Vagina (tissue), 2 donors: ENCODE data around the gene MEA1. TPM values are rescaled to one million over a fixed set of nuclear protein-coding genes. Genes with fewer than 3 reads are reported as not detected.

Experiments used
- DNase-seq, 2 donors: peaks; one replicate each; pipeline ENCODE4 v3.0.0-alpha.2; 2017; ENCODE audit errors: extremely low spot score in 2 of 2
- H3K27ac ChIP-seq: fragments of 200-600 bp; sonication (generic); one replicate; pipeline ENCODE4 v1.5.1; 2019
- H3K27me3 ChIP-seq: fragments of 200-600 bp; sonication (generic); one replicate; pipeline ENCODE4 v1.5.1; 2019
- H3K36me3 ChIP-seq, 2 donors: fragments of 200-600 bp; sonication (generic); one replicate each; pipeline ENCODE4 v1.5.1; 2017 to 2019
- H3K4me1 ChIP-seq: fragments of 200-600 bp; sonication (generic); one replicate; pipeline ENCODE4 v1.5.1; 2019
- H3K4me3 ChIP-seq, 2 donors: fragments of 200-600 bp; sonication (generic); 1 replicate in 1 of 2; 2 replicates in 1 of 2; pipeline ENCODE4 v1.5.1; 2016 to 2019
- H3K9me3 ChIP-seq: fragments of 200-600 bp; sonication (generic); one replicate; pipeline ENCODE4 v1.5.1; 2019
- POLR2A ChIP-seq, 2 donors: fragments of 450-650 bp; IDR thresholded peaks; one replicate each; pipeline ENCODE4 v1.6.1; 2017; ENCODE audit warnings: antibody characterized with exemption in 2 of 2, mild to moderate bottlenecking in 2 of 2, moderate library complexity in 2 of 2
- POLR2AphosphoS5 ChIP-seq, 2 donors: sonication (generic); formaldehyde crosslinking; IDR thresholded peaks; one replicate each; pipeline ENCODE4 v1.9.0; 2017; ENCODE audit warnings: antibody characterized with exemption in 2 of 2, mild to moderate bottlenecking in 2 of 2, low read depth in 1 of 2; ENCODE audit not compliant: insufficient read depth in 1 of 2
- intact Hi-C: fragments of 100-400 bp; cut with DNase I; formaldehyde crosslinking; loops from one replicate; pipeline ENCODE4 v1.15.1; 2023
- total RNA-seq: library from RNA; depleted of rRNA; stranded (reverse); fragments of >200 nt; gene quantifications from one replicate; pipeline ENCODE4 v1.2.3, GENCODE V29; 2016
- TF ChIP-seq, protein P1 (sequence below), 3 experiments: fragments of 450-650 bp in 2 of 3; fragments of 200-600 bp in 1 of 3; sonication (generic) in 1 of 3; IDR thresholded peaks; one replicate each; pipeline ENCODE4 v1.5.1; 2017 to 2019; ENCODE audit warnings: antibody characterized with exemption in 3 of 3, mild to moderate bottlenecking in 2 of 3, moderate library complexity in 2 of 3

MEA1 gene
- total RNA-seq, 1 donor from 2014 or later = 40.3 TPM

DNA sequence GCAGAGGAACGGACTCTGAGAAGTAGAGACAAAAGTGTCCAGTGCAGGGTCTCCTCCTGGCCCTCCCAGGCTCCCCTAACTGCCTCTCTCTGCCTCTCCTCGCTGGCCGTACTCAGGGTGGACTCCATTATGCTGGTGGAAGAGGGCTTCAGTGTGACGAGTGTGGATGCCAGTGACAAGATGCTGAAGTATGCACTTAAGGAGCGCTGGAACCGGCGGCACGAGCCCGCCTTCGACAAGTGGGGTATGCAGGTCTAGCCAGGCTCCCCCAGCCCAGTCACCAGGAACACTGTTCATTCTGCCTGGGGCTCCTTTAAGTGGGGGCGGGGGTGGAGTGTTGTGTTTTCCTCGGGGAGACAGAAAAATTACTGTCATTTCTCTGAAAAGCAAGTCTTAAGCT lies 51.6 kb downstream of the MEA1 start:
- no peak overlapping the region for H3K27ac ChIP-seq
- H3K27me3 ChIP-seq = no peaks in the 10 kb centered on the region
- H3K9me3 ChIP-seq = no peaks in the 10 kb centered on the region
- no peak for DNase-seq
- H3K4me3 ChIP-seq = no peak overlapping the region
- intact Hi-C loops = no loop called here
- H3K4me1 ChIP-seq = peaks cover 14% of the 10 kb centered on the region
- peaks cover 0 to 15% of the 10 kb centered on the region in 2 donors for H3K36me3 ChIP-seq
- TF ChIP-seq, protein P1, sequence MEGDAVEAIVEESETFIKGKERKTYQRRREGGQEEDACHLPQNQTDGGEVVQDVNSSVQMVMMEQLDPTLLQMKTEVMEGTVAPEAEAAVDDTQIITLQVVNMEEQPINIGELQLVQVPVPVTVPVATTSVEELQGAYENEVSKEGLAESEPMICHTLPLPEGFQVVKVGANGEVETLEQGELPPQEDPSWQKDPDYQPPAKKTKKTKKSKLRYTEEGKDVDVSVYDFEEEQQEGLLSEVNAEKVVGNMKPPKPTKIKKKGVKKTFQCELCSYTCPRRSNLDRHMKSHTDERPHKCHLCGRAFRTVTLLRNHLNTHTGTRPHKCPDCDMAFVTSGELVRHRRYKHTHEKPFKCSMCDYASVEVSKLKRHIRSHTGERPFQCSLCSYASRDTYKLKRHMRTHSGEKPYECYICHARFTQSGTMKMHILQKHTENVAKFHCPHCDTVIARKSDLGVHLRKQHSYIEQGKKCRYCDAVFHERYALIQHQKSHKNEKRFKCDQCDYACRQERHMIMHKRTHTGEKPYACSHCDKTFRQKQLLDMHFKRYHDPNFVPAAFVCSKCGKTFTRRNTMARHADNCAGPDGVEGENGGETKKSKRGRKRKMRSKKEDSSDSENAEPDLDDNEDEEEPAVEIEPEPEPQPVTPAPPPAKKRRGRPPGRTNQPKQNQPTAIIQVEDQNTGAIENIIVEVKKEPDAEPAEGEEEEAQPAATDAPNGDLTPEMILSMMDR (IDR thresholded peaks at IDR 0.05) = no peak
- TF ChIP-seq POLR2A (IDR thresholded peaks at IDR 0.05) (no peak), POLR2AphosphoS5 (IDR thresholded peaks at IDR 0.05; ENCODE audit: insufficient read depth in 1 of 2, low read depth in 1 of 2) (no peak)

Other genes with a start within 250 kb of the MEA1 start
- 19.2 TPM for gene BICRAL, start 231.9 kb downstream of the MEA1 start, total RNA-seq
- gene RPL7L1, start 134.3 kb downstream of the MEA1 start, total RNA-seq = 55.7 TPM
- not detected for gene PTCRA, start 97.9 kb downstream of the MEA1 start, total RNA-seq
- 30.2 TPM for gene CNPY3, start 84.5 kb downstream of the MEA1 start, total RNA-seq
- 1.5 TPM for gene GNMT, start 53.2 kb downstream of the MEA1 start, total RNA-seq
- 19.6 TPM for gene PEX6, start 34.8 kb downstream of the MEA1 start, total RNA-seq
- 26.3 TPM for gene PPP2R5D, start 29.4 kb downstream of the MEA1 start, total RNA-seq
- 52.1 TPM for gene KLHDC3, start 303 bp upstream of the MEA1 start, total RNA-seq
- gene RRP36, start 7.7 kb upstream of the MEA1 start, total RNA-seq = 36.6 TPM
- 13.0 TPM for gene CUL7, start 39.9 kb upstream of the MEA1 start, total RNA-seq
- 14.2 TPM for gene MRPL2, start 45.5 kb upstream of the MEA1 start, total RNA-seq
- gene KLC4, start 45.7 kb upstream of the MEA1 start, total RNA-seq = 17.2 TPM
- gene PTK7, start 62.4 kb upstream of the MEA1 start, total RNA-seq = 62.1 TPM
- gene SRF, start 157.3 kb upstream of the MEA1 start, total RNA-seq = 28.2 TPM
- 49.1 TPM for gene CUL9, start 168.2 kb upstream of the MEA1 start, total RNA-seq
- 61.9 TPM for gene DNPH1, start 215.5 kb upstream of the MEA1 start, total RNA-seq
- not detected for gene TTBK1, start 229.5 kb upstream of the MEA1 start, total RNA-seq